ENCODE results near the gene ESRRA.
"Not testable (repeated sequence)": the region's sequence is repeated elsewhere in the genome, so short reads cannot be mapped to it uniquely, and the experiment has no call there.

- TF ChIP-seq POLR2A (IDR thresholded peaks at IDR 0.05; ENCODE audit: low read depth, low read length); POLR2AphosphoS5 (IDR thresholded peaks at IDR 0.05; ENCODE audit: low read depth, low read length); TAF1 (IDR thresholded peaks at IDR 0.05; ENCODE audit: low read depth, low read length); SPI1 (IDR thresholded peaks at IDR 0.05; ENCODE audit: low read depth, low read length); PAX5 (IDR thresholded peaks at IDR 0.05; ENCODE audit: insufficient read depth, low read length, severe bottlenecking): not testable (repeated sequence)
Measured at GRCh38 chr11:64323984-64324383, 18.7 kb downstream of the ESRRA start.
